SK-N-MC (cell line): Measurements from ENCODE around the gene LRP1-AS.

Experiments
- EZH2 ChIP-seq: fragments of 200-600 bp; sonication (generic); IDR thresholded peaks from one replicate; pipeline ENCODE4 v1.6.1; 2017; ENCODE audit warnings: antibody characterized with exemption
- POLR2AphosphoS5 ChIP-seq: IDR thresholded peaks from 2 replicates; pipeline ENCODE4 v1.6.1; 2012; ENCODE audit warnings: mild to moderate bottlenecking, low read depth, low read length, borderline replicate concordance

DNA sequence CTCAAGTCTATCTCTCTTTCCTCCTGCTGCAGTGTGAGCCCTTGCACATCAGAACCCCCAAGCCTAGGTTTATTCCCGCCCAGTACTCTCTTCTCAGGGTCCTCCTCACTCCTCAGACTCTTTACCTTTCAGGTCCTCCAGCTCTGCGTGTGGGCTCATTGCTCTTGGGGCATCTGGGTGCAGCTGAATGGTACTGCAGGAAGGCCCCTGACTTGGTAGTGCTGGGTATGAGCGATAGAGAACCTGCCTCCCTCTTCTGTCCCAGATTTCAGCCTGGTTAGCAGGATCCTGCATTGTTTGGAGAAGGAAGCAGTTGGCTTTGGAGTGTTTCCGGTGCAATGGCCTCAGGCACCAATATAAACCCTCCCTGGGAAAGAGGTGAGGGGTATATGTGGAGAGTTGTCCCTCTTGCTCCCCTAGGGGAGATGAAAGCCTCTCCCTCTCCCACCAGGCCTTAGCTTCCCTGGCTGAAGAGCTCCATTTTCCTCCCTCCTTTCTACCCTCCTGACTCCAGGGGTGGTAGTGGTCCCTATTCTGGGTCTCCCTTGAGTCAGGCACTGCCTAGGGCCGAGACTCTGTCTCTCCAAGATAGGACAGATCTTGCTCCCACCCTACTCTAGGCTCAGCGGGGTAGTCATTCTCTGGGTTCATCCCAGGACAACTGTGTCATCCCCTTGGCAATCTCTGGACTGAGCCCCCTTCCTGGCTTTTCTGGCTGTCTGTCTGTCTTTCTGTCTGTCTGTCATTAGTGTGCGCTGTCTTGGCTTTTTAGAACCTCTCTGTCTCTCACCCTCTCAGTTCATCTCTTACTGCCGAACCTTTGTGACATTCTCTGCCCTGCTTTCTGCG, 15.3 kb downstream of the LRP1-AS start:
- no peak for TF ChIP-seq POLR2AphosphoS5
- no peak for TF ChIP-seq EZH2
